Left ventricle myocardium superior (tissue), 1 donor: ENCODE results near the gene PPP1R2. TPM values are rescaled to one million over a fixed set of nuclear protein-coding genes. Genes with fewer than 3 reads are reported as not detected.
"Not testable (repeated sequence)": the region's sequence is repeated elsewhere in the genome, so short reads cannot be mapped to it uniquely, and the experiment has no call there.

Experiments used
- ATAC-seq: fragments of 200-7000 bp; cut with Tn5 transposase; one replicate; pipeline ENCODE4 v1.9.1; 2020; ENCODE audit warnings: mild to moderate bottlenecking, moderate library complexity
- DNase-seq: peaks from one replicate; pipeline ENCODE4 v3.0.0-alpha.2; 2020
- intact Hi-C: fragments of 100-400 bp; cut with micrococcal nuclease; formaldehyde crosslinking; loops from one replicate; pipeline ENCODE4 v1.11.0; 2022
- long read RNA-seq: library from polyadenylated mRNA; unstranded; transcript quantifications from one replicate; pipeline ENCODE4 v2.0.0, GENCODE V29; 2021
- total RNA-seq: library from RNA; stranded (reverse); fragmentation: NEBNext Ultra II Directional; extraction: Animal tissue kit (Norgen Biotek cat#: 25700); gene quantifications from one replicate; pipeline ENCODE4 v1.2.1, GENCODE V29; 2021
- donor health status: DM: no; HTN: yes; CAD: no; lungs with severe emphysema.

The PPP1R2 gene
- 33.7 TPM for total RNA-seq
- long read RNA-seq, transcript PPP1R2-206 (6 exons, 3,450 nt) = major isoform, 137 of 147 reads
- long read RNA-seq, partial matches to known transcripts = 2 of 147 reads
- long read RNA-seq, other reads (novel, unspliced or antisense) = 5 of 147 reads

DNA sequence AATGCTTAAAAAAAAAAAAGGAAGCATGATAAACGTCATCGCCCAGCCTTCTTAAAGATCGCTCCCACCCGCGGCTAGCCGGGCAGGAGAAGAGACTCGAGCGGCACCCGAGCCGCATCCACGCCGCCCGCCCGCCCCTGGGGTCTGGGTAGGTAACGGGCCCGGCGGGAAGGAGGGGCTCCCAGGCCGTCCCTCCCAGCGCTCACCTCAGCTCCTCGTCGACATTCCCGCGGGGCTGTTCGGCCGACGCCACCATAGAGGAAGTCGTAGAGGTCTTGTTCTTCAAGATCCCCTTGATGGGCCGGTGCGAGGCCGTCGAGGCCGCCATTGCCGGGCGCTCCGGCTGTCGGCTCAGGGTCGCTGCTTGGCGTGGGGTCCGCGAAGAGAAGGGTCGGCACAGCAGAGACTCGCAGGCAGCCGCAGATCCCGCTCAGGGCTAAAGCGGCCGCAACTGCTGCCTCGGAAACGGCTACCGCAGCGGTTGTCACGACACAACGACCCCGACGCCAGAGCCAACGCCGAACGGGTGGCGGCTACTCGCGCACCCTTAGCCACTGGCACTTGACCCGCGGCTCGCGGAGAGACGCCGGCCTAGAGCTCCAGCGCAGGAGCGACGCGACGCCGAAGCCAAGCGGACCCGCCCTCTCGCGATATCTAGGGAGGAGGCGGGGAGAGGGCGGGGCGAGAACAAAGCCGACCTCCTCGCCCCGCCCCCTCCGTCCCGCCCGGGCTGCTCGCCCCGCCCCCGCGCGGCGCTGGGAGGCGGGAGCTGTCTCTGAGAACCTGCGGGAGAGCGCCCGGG, at the start of gene PPP1R2:
Gene PPP1R2, minus strand, starts transcription at position 628 of the 802 bp plus-strand sequence. Its CDS starts 300 bp downstream, at position 328.
- intact Hi-C loops = no loop called here
- ATAC-seq = peak; percentile 94
- DNase-seq = peak; percentile 96

DNA sequence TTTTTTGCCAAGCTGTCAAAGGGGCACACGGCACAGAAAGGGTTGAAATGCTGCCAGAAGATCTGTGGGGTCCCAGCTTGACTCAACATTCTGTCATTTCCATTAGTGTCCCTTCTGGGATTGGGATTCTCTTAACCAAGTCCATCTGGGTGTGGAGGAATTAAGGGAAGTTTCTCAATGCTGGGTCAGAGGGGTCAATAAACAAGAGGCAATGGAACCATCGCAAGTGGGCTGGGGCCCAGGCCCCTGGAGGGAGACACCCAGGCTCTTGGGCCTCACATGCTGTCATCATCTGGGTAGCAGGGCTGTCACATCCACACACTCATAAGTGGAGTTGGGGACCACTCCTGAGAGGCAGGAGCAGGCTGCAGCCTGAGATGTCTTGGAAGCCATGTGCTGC, 48.7 kb upstream of the PPP1R2 start:
- intact Hi-C loops = no loop called here
- ATAC-seq = peak; percentile 53
- peak; percentile 57 for DNase-seq

DNA sequence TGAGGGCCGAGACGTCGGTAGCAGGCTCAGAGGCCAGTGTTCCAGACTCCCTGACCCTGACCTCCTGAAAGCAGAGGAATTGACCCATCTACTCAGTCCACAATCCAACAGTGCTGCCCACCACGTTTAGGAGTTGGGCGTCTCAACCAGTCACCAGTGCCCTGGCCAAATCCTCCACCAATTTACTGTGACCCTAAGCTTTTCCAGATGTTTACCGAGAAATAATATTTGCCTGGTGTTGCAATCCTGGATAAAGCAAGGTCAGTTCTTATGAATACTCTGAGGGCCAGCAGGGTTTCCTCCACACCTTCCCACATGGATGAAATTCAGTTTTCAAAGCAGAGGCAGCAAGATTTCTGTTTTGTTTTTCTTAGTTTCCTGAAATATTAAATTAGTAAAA, 48.1 kb upstream of the PPP1R2 start:
- ATAC-seq (peak; percentile 71), DNase-seq (no peak)
- intact Hi-C loops = no loop called here

DNA sequence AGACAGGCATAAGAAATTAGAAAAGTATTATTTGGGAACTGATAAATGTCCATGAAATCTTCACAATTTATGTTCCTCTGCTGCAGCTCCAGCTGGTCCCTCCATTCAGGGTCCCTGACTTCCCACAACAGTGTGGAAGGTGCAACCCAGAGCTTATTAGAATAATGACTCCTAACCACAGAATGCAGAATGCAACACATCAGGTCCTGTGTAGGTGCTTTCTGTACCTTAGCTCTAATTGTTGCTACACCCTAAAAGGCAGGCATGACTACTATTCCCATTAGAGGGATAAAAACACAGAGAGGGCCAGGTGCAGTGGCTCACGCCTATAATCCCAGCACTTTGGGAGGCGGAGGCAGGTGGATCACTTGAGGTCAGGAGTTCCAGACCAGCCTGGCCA, 47.3 kb upstream of the PPP1R2 start:
- ATAC-seq, DNase-seq, intact Hi-C loops: not testable (repeated sequence)

DNA sequence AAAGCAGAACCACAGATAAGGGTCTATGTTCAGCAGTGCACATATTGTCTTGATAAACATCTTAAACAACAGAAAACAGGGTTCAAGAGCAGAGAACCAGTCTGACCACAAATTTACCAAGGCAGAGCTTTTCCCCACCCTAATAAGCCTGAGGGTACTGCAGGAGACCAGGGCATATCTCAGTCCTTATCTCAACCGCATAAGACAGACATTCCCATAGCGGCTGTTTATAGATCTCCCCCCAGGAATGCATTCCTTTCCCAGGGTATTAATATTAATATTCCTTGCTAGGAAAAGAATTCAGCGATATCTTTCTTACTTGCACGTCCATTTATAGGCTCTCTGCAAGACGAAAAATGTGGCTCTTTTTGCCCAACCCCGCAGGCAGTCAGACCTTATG, 46.7 kb upstream of the PPP1R2 start:
- DNase-seq, ATAC-seq, intact Hi-C loops: not testable (repeated sequence)

DNA sequence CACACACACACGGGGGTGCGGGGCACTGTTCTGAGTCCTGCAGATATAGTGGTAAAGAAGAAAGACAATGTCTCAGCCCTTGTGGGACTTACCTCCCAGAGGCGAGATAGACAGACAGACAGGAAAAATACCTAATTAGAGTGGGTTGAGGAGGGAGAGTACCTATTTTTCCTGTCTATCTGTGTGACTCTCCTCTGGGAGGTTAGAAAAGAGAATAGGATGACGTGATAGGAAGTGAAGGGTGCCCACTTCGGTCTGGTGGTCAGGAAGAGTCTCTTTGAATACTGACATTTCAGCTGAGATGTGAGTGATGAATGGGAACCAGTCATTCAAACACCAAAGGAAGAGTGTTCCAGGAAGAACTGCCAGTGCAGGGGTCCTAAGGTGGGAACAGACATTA, 44.7 kb upstream of the PPP1R2 start:
- intact Hi-C loops = no loop called here
- DNase-seq (no peak), ATAC-seq (no peak)

DNA sequence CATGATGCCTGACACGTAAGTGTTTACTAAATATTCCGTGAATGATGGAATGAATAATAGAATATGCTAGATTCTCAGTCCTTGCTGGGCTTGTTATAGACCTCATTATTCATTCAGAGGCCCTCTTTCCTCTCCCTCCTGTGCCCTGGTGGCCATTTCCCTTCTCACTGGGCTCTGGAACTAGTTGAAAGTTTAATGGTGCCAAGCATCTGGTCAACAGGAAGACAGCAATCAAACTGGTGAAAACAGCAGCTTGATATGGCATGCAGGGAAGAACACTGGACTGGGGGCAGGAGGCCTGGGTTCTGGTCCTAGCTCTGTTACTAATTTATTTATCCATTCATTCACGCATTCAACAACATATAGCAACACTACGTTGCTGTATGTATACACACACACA, 44.3 kb upstream of the PPP1R2 start:
- intact Hi-C loops = no loop called here
- DNase-seq = no peak
- no peak for ATAC-seq

DNA sequence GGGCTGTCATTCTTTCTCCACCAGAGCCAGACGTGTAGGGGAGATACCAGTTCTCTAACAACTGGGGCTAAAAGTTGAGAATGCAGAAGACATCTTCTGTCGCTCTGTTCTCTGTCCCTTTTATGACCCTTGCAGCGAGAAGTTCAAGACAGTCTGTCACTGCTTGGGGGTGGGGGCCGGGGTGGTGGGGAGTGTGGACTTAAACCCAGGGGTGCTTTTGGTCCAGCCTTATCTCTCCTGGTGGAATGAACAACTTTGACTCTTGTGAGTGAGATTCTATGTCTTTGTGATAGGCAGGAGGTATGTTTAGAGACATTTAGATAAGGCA, 41.4 kb upstream of the PPP1R2 start:
- no peak for ATAC-seq
- intact Hi-C loops = no loop called here
- no peak for DNase-seq

DNA sequence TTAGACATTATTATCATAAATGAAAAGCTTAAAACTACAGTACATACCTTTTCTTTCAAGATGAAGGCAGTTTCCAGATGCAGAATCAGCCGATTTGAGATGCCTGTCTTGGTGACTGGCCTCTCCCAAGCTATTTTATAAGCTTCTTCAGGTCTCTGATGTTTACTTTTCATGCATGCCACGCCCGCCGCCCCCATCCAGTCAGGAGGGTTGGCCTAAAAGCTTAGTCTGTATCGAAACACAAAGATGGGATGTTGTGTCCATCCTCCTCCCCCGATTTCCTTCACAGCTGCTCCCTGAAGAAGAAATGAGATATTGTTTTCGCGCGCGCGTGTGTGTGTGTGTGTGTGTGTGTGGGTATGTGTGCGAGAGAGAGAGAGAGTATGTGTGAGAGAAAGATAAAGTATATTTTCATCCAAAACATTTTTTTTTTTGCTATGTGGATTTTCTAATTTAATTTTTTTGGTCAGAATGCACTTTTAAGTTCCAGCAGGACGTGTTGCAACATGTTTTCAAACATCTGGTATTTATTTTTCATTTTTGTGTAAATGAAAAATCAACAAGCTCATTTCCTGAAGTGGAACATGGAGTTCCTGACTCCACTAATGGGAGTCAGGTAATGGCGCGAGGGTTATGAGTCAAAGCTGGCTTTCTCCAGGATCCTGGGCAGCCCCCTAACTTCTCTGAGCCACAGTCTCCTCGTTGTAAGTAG, 40.9 kb upstream of the PPP1R2 start, which contains the start of gene APOD:
Gene APOD, minus strand, starts transcription at position 110 of the 712 bp plus-strand sequence. CDS start 4,479 bp downstream, outside the sequence.
- ATAC-seq (peak; percentile 89), DNase-seq (peak; percentile 80)
- intact Hi-C loops = no loop called here

DNA sequence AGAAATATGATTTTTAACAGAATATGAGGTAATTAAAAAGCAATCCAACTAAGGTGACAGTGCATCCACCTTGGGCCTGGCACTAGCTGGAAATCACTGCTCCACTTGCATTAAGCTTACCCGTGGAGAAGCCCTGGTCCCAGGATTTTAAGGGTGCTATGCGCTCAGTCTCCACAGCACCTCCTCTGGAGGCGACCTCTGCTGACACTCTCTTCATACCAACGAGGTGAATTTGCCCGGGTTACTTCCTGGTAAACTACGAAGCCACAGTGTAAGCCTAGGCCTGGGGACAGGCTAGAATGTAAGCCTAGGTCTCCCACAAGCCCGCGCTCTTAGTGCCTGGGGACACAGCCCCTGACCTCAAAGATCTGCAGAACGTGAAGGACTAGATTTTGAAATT, 39.8 kb upstream of the PPP1R2 start:
- intact Hi-C loops = no loop called here
- no peak for DNase-seq
- ATAC-seq = peak; percentile 42

DNA sequence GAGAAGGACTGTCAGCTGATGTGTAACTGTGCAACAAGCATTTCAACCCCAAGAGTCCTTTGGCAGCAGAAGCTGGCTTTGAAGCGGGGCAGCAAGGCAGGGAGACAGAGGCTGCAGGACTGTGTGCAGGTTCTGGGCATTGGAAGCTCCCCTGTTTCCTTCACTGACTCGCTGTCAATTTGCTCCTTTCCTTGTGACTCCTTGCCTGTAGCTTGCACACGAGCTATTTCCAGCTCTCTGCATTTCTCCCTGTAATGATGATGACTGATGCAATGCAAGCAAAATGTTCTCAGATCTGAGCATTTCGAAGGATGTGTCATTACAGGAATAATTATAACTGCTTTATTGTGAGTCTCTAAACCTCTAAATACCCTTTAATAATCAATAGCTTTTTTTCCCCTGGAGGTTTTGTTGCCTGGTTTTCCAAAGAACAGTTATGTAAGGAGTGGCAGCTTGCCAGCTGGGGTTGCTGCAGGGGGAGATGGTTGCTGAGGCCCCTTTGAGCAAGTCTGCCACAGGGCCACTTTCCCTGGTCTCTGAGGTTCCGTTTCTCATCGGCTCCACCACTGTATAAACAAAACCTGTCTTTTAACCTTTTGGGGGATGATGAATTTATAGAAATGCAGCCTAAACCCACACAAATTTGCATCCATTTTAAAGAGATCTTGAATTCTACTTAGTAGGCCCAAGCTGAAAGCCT, 37.8 kb upstream of the PPP1R2 start:
- no peak for DNase-seq
- no peak for ATAC-seq
- intact Hi-C loops = no loop called here

DNA sequence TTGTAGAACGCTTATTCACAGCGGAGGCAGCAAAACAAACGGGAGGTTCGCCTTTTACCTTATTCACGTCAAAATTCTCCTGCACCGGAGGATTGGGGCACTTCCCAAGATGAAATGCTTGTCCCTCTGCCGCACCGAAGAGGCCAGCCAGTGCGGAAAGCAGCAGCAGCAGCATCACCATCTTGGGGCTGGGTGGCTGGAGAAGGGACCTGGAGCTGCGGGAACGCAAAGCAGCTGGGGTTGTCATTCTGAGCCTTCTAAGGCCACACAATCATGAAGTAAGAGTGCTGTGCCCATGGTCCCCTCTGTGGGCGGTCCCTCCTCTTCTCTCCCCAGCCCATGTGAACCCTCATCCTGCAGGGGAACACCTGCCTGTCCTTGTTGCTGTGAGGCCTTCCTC, 36.2 kb upstream of the PPP1R2 start:
- DNase-seq (no peak), ATAC-seq (no peak)
- intact Hi-C loops = no loop called here

DNA sequence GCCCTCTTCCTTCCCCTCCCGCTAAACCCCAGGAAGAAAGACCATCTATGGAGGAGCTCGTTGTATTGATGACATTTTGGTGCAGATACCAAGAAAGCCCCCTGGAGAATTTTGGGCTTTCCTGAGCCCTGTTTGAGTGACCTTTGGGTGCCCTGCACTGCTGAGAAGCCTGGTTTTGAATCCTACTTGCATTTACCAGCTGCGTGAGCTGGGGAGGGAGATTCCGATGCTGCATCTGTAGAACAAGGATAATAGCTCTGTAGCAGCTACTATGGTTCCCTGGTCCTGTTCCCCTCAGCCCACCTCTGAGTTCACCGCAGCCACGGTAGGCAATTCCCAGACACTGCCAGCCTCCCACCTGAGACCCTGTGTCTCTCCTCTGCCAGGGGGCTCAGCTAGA, 35.4 kb upstream of the PPP1R2 start:
- intact Hi-C loops = no loop called here
- ATAC-seq = no peak
- DNase-seq = no peak

DNA sequence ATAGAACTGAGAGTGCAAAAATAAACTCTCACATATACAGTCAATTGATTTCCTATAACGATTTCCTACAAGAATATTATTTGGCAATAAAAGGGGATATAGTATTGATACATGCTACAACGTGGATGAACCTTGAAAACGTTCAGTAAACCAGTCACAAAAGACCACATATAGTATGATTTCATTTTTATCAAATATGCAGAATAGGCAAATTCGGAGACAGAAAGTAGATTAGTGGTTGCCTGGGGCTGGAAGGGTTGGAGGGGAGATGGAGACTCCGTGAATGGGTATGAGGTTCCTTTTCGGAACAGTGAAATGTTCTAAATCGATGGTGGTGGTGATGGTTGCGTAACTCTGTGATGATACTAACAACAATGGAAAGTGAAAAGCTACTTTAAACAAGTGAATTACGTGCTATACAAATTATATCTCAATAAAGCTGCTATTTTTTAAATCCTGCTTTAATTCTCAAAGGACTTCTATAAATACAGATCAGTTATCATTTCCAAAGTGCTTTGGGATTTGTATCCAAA, 34.6 kb upstream of the PPP1R2 start:
- DNase-seq = no peak
- intact Hi-C loops = no loop called here
- no peak for ATAC-seq

DNA sequence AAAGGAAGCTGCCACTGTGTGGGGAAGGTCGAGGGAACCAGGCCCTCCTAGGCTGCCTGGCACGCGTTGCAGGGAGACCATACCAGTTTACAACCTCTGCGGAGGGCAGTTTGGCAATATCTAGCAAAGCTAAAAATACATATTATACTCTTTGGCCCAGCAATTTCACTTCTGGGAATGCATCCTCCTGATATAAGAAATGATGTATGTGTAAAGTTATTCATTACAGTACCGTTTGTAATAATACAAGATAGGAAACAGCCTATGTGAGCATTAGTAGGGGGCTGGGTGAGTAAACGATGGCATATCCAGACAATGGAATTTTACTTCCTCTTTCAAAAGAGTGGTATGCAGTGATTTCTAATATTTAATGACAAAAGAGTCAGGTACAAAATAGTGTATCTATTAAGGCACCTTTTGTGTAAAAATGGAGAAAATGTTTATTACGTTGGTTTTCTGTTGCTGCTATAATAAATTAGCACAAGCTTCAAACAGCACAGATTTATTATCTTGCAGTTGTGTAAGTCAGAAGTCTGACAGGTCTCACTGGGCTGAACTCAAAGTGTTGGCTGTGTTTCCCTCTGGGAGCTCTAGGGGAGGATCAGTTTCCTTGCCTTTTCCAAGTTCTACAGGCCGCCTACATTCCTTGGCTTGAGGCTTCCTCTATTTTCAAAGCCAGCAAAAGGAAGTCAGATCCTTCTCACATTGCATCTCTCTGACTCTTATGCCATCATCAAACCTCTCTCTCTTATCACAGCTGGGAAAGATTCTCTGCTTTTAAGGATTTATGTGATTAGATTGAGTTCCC, 31.6 kb upstream of the PPP1R2 start:
- intact Hi-C loops = no loop called here
- DNase-seq (no peak), ATAC-seq (peak; percentile 66)

DNA sequence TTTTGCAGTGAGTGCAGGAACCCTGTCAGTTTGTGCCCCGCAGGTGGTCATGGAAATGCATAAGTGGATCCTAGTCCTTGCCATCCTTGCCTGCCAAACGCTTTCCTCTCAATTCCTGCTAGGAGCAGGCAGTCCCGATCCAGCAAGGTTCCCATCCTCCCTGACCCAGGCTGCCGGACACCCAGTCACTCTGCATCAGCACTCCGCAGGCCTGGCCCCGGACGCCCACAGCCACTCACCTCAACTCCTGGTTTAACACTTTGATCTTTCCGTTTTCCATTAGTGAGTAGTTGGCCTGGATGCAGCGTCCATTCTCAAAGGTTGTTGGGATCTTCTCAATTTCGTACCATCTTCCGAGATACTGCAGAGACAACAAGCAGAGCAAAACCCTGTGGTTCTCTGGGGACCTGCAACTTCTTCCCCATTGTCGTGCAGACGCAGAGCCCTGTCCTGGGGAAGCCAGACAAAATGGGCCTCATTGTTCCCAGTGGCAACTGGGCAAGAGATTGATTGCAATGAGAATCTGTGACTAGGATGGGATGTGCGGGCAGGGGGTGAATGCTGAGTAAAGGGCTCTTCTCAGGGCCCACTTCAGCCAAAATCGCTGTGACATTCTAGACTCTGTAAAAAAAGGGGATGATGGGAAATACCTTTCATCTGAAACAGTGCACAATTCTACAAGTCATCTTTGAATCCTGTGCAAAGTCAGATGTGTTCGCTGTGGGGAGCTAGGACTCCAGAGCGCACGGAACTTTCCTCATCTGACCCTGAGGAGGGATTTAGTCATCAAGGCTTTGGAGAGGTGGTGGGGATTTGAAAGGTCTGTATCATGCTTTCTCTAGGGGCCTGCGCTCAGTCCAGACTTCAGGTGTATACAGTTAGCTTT, 30.7 kb upstream of the PPP1R2 start:
- no peak for ATAC-seq
- DNase-seq = no peak
- intact Hi-C loops = no loop called here

DNA sequence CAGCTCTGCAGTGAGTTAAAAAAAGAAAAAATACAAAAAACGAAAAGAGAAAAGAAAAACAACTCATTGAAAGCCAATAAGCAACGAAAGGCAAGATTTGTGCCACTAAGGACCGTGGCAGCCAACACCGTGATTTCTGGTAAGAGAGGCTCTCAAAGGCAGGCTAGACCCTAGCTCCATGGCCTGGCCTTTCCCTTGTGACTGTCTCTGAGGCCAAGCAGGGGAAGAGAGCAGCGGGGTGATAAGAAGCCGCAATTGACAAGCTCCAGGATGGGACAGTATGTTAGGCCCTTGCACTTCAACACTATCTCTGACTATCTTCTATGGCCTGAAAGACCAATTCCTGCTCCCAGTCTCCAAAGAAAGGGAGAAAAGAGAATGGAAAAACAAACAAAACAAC, 28.2 kb upstream of the PPP1R2 start:
- intact Hi-C loops = no loop called here
- ATAC-seq (peak; percentile 39), DNase-seq (no peak)

DNA sequence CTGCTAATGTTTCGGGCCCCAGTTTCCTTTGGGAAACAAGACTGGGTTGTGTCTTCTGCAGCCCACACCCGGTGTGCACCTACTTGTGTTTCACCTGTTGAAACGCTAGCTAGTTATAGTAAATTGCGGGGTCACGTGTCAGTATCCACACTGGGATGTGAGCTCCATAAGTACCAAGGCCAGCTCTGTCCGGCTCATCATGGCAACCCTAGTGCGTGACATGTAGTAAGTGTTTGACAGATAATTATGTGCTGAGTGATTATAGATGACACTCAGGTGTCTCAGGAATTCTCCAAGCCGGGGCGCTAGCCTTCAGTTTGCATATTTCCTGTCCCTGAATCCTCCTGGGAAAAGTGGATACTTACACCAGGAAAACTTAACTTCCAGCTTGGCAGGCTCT, 27.8 kb upstream of the PPP1R2 start:
- intact Hi-C loops = no loop called here
- ATAC-seq (peak; percentile 47), DNase-seq (no peak)
